HG03460 (cell line): ENCODE data around the gene DCLK3.

ENCODE experiments used
- ATAC-seq: cut with Tn5 transposase; IDR thresholded peaks from one replicate; pipeline ENCODE4 v1.9.1; 2021; ENCODE audit not compliant: unreplicated experiment

Gene DCLK3

GRCh38 chr3:36677331-36678007, 86.9 kb downstream of the DCLK3 start:
- peak; percentile 63 for ATAC-seq

GRCh38 chr3:36674816-36675215, 89.5 kb downstream of the DCLK3 start:
- ATAC-seq: no peak

GRCh38 chr3:36669764-36670163, 94.6 kb downstream of the DCLK3 start:
- no peak for ATAC-seq

- no peak for ATAC-seq
These were observed 98.2 kb downstream of the DCLK3 start for GRCh38 chr3:36666166-36666565.

GRCh38 chr3:36663666-36664291, 100.6 kb downstream of the DCLK3 start:
- ATAC-seq: peak; percentile 75

- no peak for ATAC-seq
These were observed 101.7 kb downstream of the DCLK3 start for GRCh38 chr3:36662626-36663025.
